A673 (cell line): ENCODE data around the gene NFATC2. TPM values are rescaled to one million over a fixed set of nuclear protein-coding genes. Genes with fewer than 3 reads are reported as not detected.

ENCODE experiments used
- BruUV-seq: library from RNA; stranded (reverse); fragments of 400-500 nt; replicated peaks from 2 replicates; lab custom pipeline; 2021; lab: Mats Ljungman, UMichigan
- CTCF ChIA-PET: fragments of 300-600 bp; sonication (Branson Sonifier 250); formaldehyde crosslinking; loops from one replicate; lab custom pipeline; 2022; ENCODE audit warnings: antibody characterized with exemption; lab: Charles Lee
- POLR2A ChIA-PET: fragments of 300-600 bp; sonication (Branson Sonifier 250); formaldehyde crosslinking; loops from one replicate; lab custom pipeline; 2022; ENCODE audit warnings: antibody characterized with exemption; ENCODE audit not compliant: low non-redundant PET; lab: Charles Lee
- DNase-seq: peaks from one replicate; pipeline ENCODE4 v3.0.0-alpha.2; 2015; ENCODE audit warnings: low spot score
- H3K27ac ChIP-seq: fragments of 200-600 bp; sonication (generic); 2 replicates; pipeline ENCODE4 v1.5.1; 2016; ENCODE audit warnings: mixed run types, low read depth, mild to moderate bottlenecking, mixed read lengths, antibody characterized with exemption, low read length; ENCODE audit not compliant: poor library complexity, severe bottlenecking
- H3K27me3 ChIP-seq: fragments of 200-600 bp; sonication (generic); replicated peaks from 2 replicates; pipeline ENCODE4 v1.6.1; 2017; ENCODE audit warnings: mixed run types, low read depth, mild to moderate bottlenecking, mixed read lengths, antibody characterized with exemption, low read length; ENCODE audit not compliant: insufficient read depth, poor library complexity
- H3K36me3 ChIP-seq: fragments of 200-600 bp; sonication (generic); 2 replicates; pipeline ENCODE4 v1.6.1; 2016; ENCODE audit warnings: mixed run types, mild to moderate bottlenecking, mixed read lengths, antibody characterized with exemption, low read length; ENCODE audit not compliant: insufficient read depth, poor library complexity, severe bottlenecking
- H3K4me1 ChIP-seq: fragments of 200-600 bp; sonication (generic); 2 replicates; pipeline ENCODE4 v1.6.1; 2017; ENCODE audit warnings: mixed run types, mild to moderate bottlenecking, mixed read lengths, antibody characterized with exemption, low read length; ENCODE audit not compliant: insufficient read depth, poor library complexity, severe bottlenecking
- H3K4me3 ChIP-seq: fragments of 200-600 bp; sonication (generic); 2 replicates; pipeline ENCODE4 v1.5.1; 2016; ENCODE audit warnings: low read depth, mixed run types, mild to moderate bottlenecking, mixed read lengths, low read length; ENCODE audit not compliant: poor library complexity, severe bottlenecking
- H3K9me3 ChIP-seq: fragments of 200-600 bp; sonication (generic); 2 replicates; pipeline ENCODE4 v1.6.1; 2016; ENCODE audit warnings: mixed run types, low read depth, mild to moderate bottlenecking, mixed read lengths, antibody characterized with exemption, low read length; ENCODE audit not compliant: poor library complexity, severe bottlenecking
- CTCF ChIP-seq: fragments of 300-800, 200-600 bp; sonication (generic); conservative IDR thresholded peaks from 2 replicates; pipeline ENCODE4 v1.5.1; 2017; ENCODE audit warnings: low read depth, mild to moderate bottlenecking, antibody characterized with exemption, low read length, moderate library complexity, mixed read lengths
- EZH2 ChIP-seq: fragments of 200-600 bp; sonication (generic); IDR thresholded peaks from 2 replicates; pipeline ENCODE4 v1.6.1; 2017; ENCODE audit warnings: borderline replicate concordance, low read depth, mild to moderate bottlenecking, mixed read lengths, antibody characterized with exemption, low read length; ENCODE audit not compliant: poor library complexity, severe bottlenecking
- intact Hi-C: fragments of 100-400 bp; cut with micrococcal nuclease; formaldehyde crosslinking; loops from one replicate; pipeline ENCODE4 v1.10.0; 2022; ENCODE audit not compliant: unreplicated experiment
- total RNA-seq: library from RNA; stranded (reverse); gene quantifications from 2 replicates; pipeline ENCODE4 v1.2.3, GENCODE V29; 2021

Gene NFATC2
- total RNA-seq, 1 experiment from 2014 or later = 0.64 TPM

GRCh38 chr20:51398083-51398482 is 144.4 kb downstream of the NFATC2 start:
- no peaks in the 10 kb centered on the region for H3K27me3 ChIP-seq
- no peak for DNase-seq
- BruUV-seq = no TSS peak
- H3K4me3 ChIP-seq = no peak overlapping the region
- TF ChIP-seq CTCF = no peak
- TF ChIP-seq EZH2 = no peak
- no peaks in the 10 kb centered on the region for H3K9me3 ChIP-seq
- H3K27ac ChIP-seq = no peak overlapping the region
- peaks cover 4% of the 10 kb centered on the region for H3K4me1 ChIP-seq
- ChIA-PET POLR2A (no interaction called here), CTCF (no interaction called here)
- intact Hi-C loops = no loop called here
- H3K36me3 ChIP-seq = no peaks in the 10 kb centered on the region

GRCh38 chr20:51397137-51397536 is 145.4 kb downstream of the NFATC2 start:
- no peak for TF ChIP-seq CTCF
- TF ChIP-seq EZH2 = no peak
- POLR2A ChIA-PET = no interaction called here

GRCh38 chr20:51396365-51396909 is 146.1 kb downstream of the NFATC2 start:
- ChIA-PET CTCF (no interaction called here), POLR2A (no interaction called here)
- intact Hi-C loops = no loop called here
- no peak overlapping the region for H3K27ac ChIP-seq
- no peaks in the 10 kb centered on the region for H3K27me3 ChIP-seq
- DNase-seq = no peak
- H3K36me3 ChIP-seq = no peaks in the 10 kb centered on the region
- H3K9me3 ChIP-seq = no peaks in the 10 kb centered on the region
- no peak overlapping the region for H3K4me3 ChIP-seq
- BruUV-seq = no TSS peak
- H3K4me1 ChIP-seq = peaks cover 4% of the 10 kb centered on the region
- TF ChIP-seq EZH2 = no peak
- TF ChIP-seq CTCF = no peak

More at GRCh38 chr20:51397137-51397536, 145.4 kb downstream of the NFATC2 start:
- no TSS peak for BruUV-seq
- no peaks in the 10 kb centered on the region for H3K36me3 ChIP-seq
- no peak overlapping the region for H3K4me3 ChIP-seq
- no peak overlapping the region for H3K27ac ChIP-seq
- intact Hi-C loops = no loop called here
- no peaks in the 10 kb centered on the region for H3K27me3 ChIP-seq
- no peak for DNase-seq
- CTCF ChIA-PET = no interaction called here
- peaks cover 4% of the 10 kb centered on the region for H3K4me1 ChIP-seq
- H3K9me3 ChIP-seq = no peaks in the 10 kb centered on the region
